ENCODE results near the gene ASMT.
"Not testable (repeated sequence)": the region's sequence is repeated elsewhere in the genome, so short reads cannot be mapped to it uniquely, and the experiment has no call there.

ASMT gene

DNA sequence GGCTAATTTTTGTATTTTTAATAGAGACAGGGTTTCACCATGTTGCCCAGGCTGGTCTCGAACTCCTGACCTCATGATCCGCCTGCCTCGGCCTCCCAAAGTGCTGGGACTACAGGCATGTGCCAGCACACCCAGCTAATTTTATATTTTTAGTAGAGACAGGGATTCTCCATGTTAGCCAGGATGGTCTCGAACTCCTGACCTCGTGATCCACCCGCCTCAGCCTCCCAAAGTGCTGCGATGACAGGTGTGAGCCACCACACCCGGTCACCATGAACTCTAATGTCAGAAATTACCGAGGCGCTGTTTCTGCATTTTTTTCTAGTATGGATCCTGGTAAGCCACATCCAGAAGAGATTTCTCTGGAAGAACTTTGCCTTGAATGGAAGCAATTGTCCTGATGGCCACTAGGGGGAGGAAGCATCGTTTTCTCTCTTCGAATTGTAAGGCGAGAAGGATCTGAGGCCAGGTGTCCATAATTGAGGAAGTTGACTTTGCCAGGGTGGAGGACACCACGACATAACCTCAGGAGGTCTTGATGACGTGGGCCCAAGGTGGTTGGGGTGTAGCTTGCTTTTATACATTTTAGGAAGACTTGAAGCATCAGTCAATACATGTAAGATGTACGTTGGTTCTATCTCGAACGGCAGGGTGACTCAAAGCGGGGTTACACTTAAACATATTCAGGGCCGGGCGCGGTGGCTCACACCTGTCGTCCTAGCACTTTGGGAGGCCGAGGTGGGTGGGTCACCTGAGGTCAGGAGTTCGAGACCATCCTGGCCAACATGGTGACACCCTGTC, 37.4 kb downstream of the ASMT start:
- DNase-seq: peak; percentile 37

DNA sequence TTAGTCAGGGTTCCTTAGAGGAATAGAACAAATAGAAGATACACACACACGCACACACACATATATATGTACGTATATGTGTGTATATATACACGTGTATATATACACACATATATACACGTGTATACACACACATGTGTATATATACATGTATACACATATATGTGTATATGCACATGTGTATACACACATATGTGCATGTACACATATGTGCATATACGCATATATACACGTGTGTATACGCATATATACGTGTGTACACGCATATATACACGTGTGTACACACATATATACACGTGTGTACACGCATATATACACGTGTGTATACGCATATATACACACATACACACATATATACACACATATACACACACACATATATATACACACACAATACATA, 41.5 kb downstream of the ASMT start:
- no peak for DNase-seq

DNA sequence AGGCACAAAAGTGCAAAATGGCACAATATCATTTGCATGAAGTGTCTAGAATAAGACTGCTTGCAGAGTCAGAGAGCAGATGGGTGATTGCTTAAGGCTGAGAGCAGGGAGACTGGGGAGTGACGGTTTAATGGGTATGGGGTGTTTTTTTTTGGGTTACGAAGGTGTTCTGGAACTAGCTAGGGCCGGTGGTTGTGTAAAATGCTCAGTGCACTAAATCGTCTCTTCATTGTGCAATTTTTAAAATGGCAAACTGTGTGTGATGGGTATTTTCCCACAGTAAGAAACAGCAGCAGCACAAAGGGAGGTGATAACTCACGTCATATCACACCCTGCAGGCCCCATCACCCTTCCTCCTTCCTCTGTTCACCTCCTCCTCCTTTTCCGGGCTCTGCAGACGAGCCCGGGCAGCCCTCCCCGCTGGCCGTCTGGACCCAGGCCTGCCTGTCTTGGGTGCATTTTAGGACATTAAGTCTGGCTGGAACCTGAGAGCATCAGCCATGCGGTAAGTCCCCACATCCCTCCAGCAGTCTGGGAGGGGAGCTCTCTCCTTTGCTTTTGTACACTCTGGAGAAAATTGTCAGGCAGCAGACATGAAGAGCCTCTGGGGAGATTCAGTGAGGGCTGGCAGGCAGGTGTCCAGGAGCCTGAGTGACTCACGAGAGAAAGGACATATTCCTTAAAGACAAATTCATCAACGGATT, 42.7 kb downstream of the ASMT start:
- peak; percentile 71 for DNase-seq

DNA sequence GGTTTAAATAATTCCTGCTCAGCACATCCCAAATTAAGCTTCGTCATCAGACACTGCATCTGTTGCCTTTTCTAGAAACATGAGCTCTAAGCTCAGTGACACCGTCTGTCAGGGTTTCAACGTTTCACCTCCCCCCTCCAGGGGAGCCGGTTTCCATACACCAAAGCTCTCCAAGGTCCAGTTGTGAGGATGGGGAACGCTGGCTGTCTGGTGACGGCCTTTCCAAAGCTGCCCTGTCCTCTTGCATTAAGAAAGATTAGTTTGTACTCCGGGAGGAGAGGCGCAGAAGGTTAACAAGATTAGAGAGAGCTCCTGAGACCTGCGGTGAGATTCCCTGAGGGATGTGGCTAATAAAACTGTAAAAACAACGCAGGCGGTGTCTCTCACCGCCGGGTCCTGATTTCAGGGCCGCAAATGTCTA, 43.2 kb downstream of the ASMT start:
- peak; percentile 39 for DNase-seq

GRCh38 chrX:1659664-1660461, 45.0 kb downstream of the ASMT start:
- no peak for DNase-seq

GRCh38 chrX:1661048-1661921, 46.4 kb downstream of the ASMT start:
- peak; percentile 92 for DNase-seq

- no peak for DNase-seq
These were observed 47.0 kb downstream of the ASMT start for GRCh38 chrX:1661922-1662221.

DNA sequence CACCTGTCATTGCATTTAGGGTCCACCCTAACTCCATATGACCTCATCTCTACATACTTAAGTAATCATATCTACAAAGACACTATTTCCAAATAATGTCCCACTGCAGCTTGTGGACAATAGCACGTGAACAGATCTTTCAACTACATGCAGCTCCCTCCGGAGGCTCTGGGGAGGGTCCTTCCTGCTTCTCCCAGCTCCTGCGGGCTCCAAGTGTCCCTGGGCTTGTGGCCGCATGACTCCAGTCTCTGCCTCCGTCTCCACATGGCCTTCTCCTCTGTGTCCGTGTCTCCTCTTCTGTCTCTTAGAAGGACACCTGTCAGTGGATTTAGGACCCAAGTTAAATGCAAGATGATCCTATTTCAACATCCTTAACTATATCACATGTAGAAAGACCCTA, 52.7 kb downstream of the ASMT start:
- no peak for DNase-seq

DNA sequence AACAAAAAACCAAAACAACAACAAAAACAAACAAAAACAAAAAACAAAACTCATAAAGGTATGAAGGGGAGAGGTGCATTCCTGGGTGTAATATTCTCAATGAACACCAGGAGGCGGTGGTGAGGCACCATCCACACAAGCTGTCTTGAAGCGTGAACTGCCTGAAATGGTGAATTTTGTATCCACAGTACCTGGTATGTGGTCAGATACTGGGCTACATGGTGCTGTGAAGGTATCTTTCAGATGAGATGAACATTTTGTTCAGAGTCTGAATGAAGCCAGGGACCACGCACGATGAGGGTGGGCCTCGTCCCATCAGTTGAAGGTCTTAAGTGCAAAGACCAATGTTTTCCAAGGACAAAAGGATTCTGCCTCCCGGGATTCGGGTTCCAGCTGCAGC, 58.5 kb downstream of the ASMT start:
- DNase-seq: peak; percentile 70

GRCh38 chrX:1676866-1677265, 62.0 kb downstream of the ASMT start:
- no peak for DNase-seq

DNA sequence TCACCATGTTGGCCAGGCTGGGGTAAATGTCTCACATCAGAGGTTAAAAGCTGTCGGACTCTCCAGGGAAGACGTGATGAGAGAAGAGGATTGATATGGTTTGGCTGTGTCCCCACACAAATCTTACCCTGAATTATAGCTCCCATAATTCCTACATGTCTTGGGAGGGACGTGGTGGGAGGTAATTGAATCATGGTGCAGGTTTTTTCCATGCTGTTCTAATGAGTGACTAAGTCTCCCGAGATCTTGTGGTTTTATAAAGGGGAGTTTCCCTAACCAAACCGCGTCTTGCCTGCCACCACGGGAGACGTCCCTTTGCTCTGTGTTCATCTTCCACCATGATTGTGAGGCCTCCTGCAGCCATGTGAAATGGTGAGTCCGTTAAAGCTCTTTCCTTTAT, 64.4 kb downstream of the ASMT start:
- peak; percentile 46 for DNase-seq

- DNase-seq: no peak
These were observed 66.6 kb downstream of the ASMT start for GRCh38 chrX:1681439-1681838.

DNA sequence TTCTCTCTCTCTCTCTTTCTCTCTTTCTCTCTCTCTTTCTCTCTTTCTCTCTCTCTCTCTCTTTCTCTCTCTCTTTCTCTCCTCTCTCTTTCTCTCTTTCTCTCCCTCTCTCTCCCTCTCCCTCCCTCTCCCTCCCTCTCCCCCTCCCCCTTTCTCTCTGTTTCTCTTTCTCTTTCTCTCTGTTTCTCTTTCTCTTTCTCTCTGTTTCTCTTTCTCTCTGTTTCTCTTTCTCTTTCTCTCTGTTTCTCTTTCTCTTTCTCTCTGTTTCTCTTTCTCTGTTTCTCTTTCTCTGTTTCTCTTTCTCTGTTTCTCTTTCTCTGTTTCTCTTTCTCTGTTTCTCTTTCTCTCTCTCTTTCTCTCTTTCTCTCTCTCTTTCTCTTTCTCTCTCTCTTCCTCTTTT, 67.0 kb downstream of the ASMT start:
- not testable (repeated sequence) for DNase-seq

DNA sequence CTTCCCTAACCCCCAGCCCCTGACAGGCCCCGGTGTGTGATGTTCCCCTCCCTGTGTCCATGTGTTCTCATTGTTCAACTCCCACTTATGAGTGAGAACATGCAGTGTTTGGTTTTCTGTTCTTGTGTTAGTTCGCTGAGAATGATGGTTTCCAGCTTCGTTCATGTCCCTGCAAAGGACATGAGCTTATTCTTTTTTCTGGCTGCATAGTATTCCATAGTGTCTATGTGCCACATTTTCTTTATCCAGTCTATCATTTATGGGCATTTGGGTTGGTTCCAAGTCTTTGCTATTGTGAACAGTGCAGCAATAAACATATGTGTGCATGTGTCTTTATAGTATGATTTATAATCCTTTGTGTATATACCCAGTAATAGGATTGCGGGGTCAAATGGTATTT, 67.6 kb downstream of the ASMT start:
- DNase-seq: peak; percentile 10

- DNase-seq: not testable (repeated sequence)
These were observed 70.0 kb downstream of the ASMT start for GRCh38 chrX:1684883-1685282.

DNA sequence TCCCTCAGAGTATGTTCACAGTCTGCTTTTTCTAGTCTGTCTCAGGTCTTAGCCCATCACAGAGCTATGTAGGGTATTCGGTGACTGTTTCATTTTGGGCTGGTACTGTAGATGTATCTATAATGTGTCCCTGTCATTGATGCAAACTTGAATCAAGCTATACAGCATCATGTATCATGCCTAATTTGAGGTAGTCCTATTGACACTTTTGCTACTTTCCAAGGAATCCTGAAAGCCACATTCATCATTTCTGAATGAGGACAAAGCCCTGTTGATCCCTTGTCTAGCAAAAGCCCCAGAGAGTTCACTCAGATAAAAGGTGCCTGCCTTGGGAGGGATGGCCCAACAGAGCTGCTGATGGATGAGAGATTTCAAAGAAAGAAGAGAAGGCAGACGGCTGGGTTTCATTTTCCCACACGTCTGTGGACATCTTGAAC, 70.6 kb downstream of the ASMT start:
- not testable (repeated sequence) for DNase-seq

GRCh38 chrX:1686642-1687041, 71.8 kb downstream of the ASMT start:
- DNase-seq: no peak

Measured in stimulated activated CD8-positive, alpha-beta memory T cell treated with anti-CD3 and anti-CD28 coated beads, Interleukin-4, amount 100 ng/mL, for 48 hours (primary cell).